ENCODE data around the gene GALNT10.

GRCh38 chr5:154198611-154199230 is 8.2 kb downstream of the GALNT10 start:
- TF ChIP-seq CTCF (IDR thresholded peaks at IDR 0.05) (no peak), BHLHE40 (IDR thresholded peaks at IDR 0.05; ENCODE audit: low read depth, low read length) (no peak), SREBF2 (IDR thresholded peaks at IDR 0.05) (no peak), NFE2L2 (conservative IDR thresholded peaks at IDR 0.05; ENCODE audit: low read length) (no peak), CHD4 (IDR thresholded peaks at IDR 0.05; ENCODE audit: borderline replicate concordance) (no peak), JUN (IDR thresholded peaks at IDR 0.05) (peak; percentile 83 to 85; a peak in 4 of 5 replicates), GATA3 (IDR thresholded peaks at IDR 0.05; ENCODE audit: borderline replicate concordance) (peak; percentile 94), POLR2A (IDR thresholded peaks at IDR 0.05; ENCODE audit: low read length) (no peak), MAX (IDR thresholded peaks at IDR 0.05) (peak; percentile 83), RAD21 (conservative IDR thresholded peaks at IDR 0.05 in 1 of 2, IDR thresholded peaks at IDR 0.05 in 1 of 2) (peak; percentile 21 to 37), ELK1 (IDR thresholded peaks at IDR 0.05; ENCODE audit: low read depth, low read length) (no peak), RFX5 (IDR thresholded peaks at IDR 0.05) (no peak), RNF2 (IDR thresholded peaks at IDR 0.05; ENCODE audit: borderline replicate concordance, low read depth) (no peak), NR3C1 (IDR thresholded peaks at IDR 0.05) (no peak)
